Small intestine (tissue), 16 donors: ENCODE results near the gene APOL6. TPM values are rescaled to one million over a fixed set of nuclear protein-coding genes. Genes with fewer than 3 reads are reported as not detected.

Experiments used
- DNase-seq, 2 donors: peaks; one replicate each; pipeline versions ENCODE4 v3.0.0 to v3.0.0-alpha.2; 2013
- FAIRE-seq: peaks from 2 replicates; lab custom pipeline; 2012; peaks lifted over from hg19 to GRCh38; lab: Jason Lieb, UNC
- H3K27ac ChIP-seq, 3 donors: one replicate each; pipeline ENCODE4 v1.5.1; 2013; ENCODE audit warnings: low read length in 2 of 3, mild to moderate bottlenecking in 2 of 3, control low read depth in 1 of 3, inconsistent platforms in 1 of 3, low read depth in 1 of 3, moderate library complexity in 1 of 3
- H3K27me3 ChIP-seq, 3 donors: one replicate each; pipeline ENCODE4 v1.6.1; 2013; ENCODE audit warnings: low read length in 3 of 3, inconsistent platforms in 1 of 3; ENCODE audit not compliant: control insufficient read depth in 3 of 3, insufficient read depth in 3 of 3
- H3K36me3 ChIP-seq, 3 donors: one replicate each; pipeline ENCODE4 v1.6.1; 2013; ENCODE audit warnings: low read length in 3 of 3, inconsistent platforms in 1 of 3, low read depth in 1 of 3, mild to moderate bottlenecking in 1 of 3, moderate library complexity in 1 of 3; ENCODE audit not compliant: control insufficient read depth in 3 of 3, insufficient read depth in 2 of 3
- H3K4me1 ChIP-seq, 3 donors: one replicate each; pipeline ENCODE4 v1.6.1; 2013; ENCODE audit warnings: low read length in 2 of 3, inconsistent platforms in 1 of 3, low read depth in 1 of 3, mild to moderate bottlenecking in 1 of 3, moderate library complexity in 1 of 3; ENCODE audit not compliant: control insufficient read depth in 3 of 3, insufficient read depth in 2 of 3
- H3K4me3 ChIP-seq, 3 donors: one replicate each; pipeline ENCODE4 v1.5.1; 2013; ENCODE audit warnings: low read length in 3 of 3, control low read depth in 1 of 3, inconsistent platforms in 1 of 3, low read depth in 1 of 3, mild to moderate bottlenecking in 1 of 3, moderate library complexity in 1 of 3
- H3K9me3 ChIP-seq, 2 donors: one replicate each; pipeline ENCODE4 v1.6.1; 2013; ENCODE audit warnings: low read depth in 1 of 2, low read length in 1 of 2; ENCODE audit not compliant: control insufficient read depth in 2 of 2, insufficient read depth in 1 of 2
- WGBS, 3 donors: extraction: QIAGEN DNeasy Blood & Tissue Kit; methylation state at CpG; one replicate each; pipeline ENCODE4 v1.1.7; 2013; 5-methylcytosine and 5-hydroxymethylcytosine counted together
- long read RNA-seq, 10 donors: transcript quantifications; one replicate each; lab custom pipeline, GENCODE V29; 2026
- polyA plus RNA-seq, 4 donors: library from polyadenylated mRNA; stranded (reverse) in 3 of 4; unstranded in 1 of 4; fragments of 200-250 nt in 3 of 4; fragments of 120-200 nt in 1 of 4; gene quantifications; one replicate each; pipeline versions ENCODE4 v1.2.1 to v1.2.3, GENCODE V29; 2013
- donor health status: healthy with polysubstance abuse.
- donor health status: control.
- donor health status: control.
- donor health status: Bipolar disorder and iron deficiency.
- donor health status: healthy.

APOL6 gene
- 10 to 100 TPM; 11.3 to 30.5 (median 19.3) TPM for polyA plus RNA-seq
- long read RNA-seq, donor 1, full-length matches to known transcripts: 19 of 19 reads
- long read RNA-seq, donor 1, partial matches to known transcripts: 0 of 19 reads
- long read RNA-seq, donor 1, other reads (novel, unspliced or antisense): 0 of 19 reads
- long read RNA-seq, donor 2, full-length matches to known transcripts: 7 of 7 reads
- long read RNA-seq, donor 2, partial matches to known transcripts: 0 of 7 reads
- long read RNA-seq, donor 2, other reads (novel, unspliced or antisense): 0 of 7 reads
- long read RNA-seq, donor 3, full-length matches to known transcripts: 5 of 5 reads
- long read RNA-seq, donor 3, partial matches to known transcripts: 0 of 5 reads
- long read RNA-seq, donor 3, other reads (novel, unspliced or antisense): 0 of 5 reads
- long read RNA-seq, donor 4: 0 reads
- long read RNA-seq, donor 5: 0 reads
- long read RNA-seq, donor 6, full-length matches to known transcripts: 13 of 13 reads
- long read RNA-seq, donor 6, partial matches to known transcripts: 0 of 13 reads
- long read RNA-seq, donor 6, other reads (novel, unspliced or antisense): 0 of 13 reads
- long read RNA-seq, donor 7, partial matches to known transcripts: 102 of 124 reads
- long read RNA-seq, donor 7, other reads (novel, unspliced or antisense): 22 of 124 reads
- long read RNA-seq, donor 8: 0 reads
- long read RNA-seq, donor 9, full-length matches to known transcripts: 3 of 3 reads
- long read RNA-seq, donor 9, partial matches to known transcripts: 0 of 3 reads
- long read RNA-seq, donor 9, other reads (novel, unspliced or antisense): 0 of 3 reads
- long read RNA-seq, donor 10, full-length matches to known transcripts: 4 of 4 reads
- long read RNA-seq, donor 10, partial matches to known transcripts: 0 of 4 reads
- long read RNA-seq, donor 10, other reads (novel, unspliced or antisense): 0 of 4 reads

GRCh38 chr22:35648066-35649025 is at the start of gene APOL6:
APOL6 (plus strand) TSS chr22:35648446; CDS start chr22:35656426, 7,980 bp downstream.
- peak within 1 kb of the TSS; percentile 65 to 86 (median 85) for H3K4me3 ChIP-seq
- H3K4me1 ChIP-seq: peaks cover 0 to 15% (median 14%) of the 10 kb centered on the region in 3 donors
- peaks cover 0 to 3% of the 10 kb centered on the region in 2 donors for H3K9me3 ChIP-seq
- peaks cover 0 to 5% (median 3%) of the 10 kb centered on the region in 3 donors for H3K36me3 ChIP-seq
- no peak for FAIRE-seq
- H3K27ac ChIP-seq: peak within 1 kb of the TSS; percentile 95 to 100 (median 99)
- DNase-seq: peak; percentile 94 to 98
- no peaks in the 10 kb centered on the region for H3K27me3 ChIP-seq
- 1 to 5% (median 4%) methylated on average over 18 of the region's 18 CpGs for WGBS, 3 donors

- no peak overlapping the region for H3K4me3 ChIP-seq
- no peak for DNase-seq
- no peak overlapping the region for H3K27ac ChIP-seq
- H3K36me3 ChIP-seq: no peaks in the 10 kb centered on the region
- H3K4me1 ChIP-seq: no peaks in the 10 kb centered on the region
- no peaks in the 10 kb centered on the region for H3K9me3 ChIP-seq
- no peak for FAIRE-seq
- WGBS, 3 donors: 93 to 98% (median 94%) methylated on average over 4 of the region's 4 CpGs
- no peaks in the 10 kb centered on the region for H3K27me3 ChIP-seq
Observed at GRCh38 chr22:35599364-35599763, 48.9 kb upstream of the APOL6 start.

- WGBS, 3 donors: 74 to 83% (median 75%) methylated on average over 12 of the region's 12 CpGs
- H3K9me3 ChIP-seq: no peaks in the 10 kb centered on the region
Observed at GRCh38 chr22:35600476-35600875, 47.8 kb upstream of the APOL6 start.

GRCh38 chr22:35601013-35601580 is 47.1 kb upstream of the APOL6 start:
- Histone ChIP-seq H3K27ac (no peak overlapping the region), H3K27me3 (no peaks in the 10 kb centered on the region), H3K4me3 (no peak overlapping the region), H3K4me1 (no peaks in the 10 kb centered on the region), H3K9me3 (no peaks in the 10 kb centered on the region), H3K36me3 (no peaks in the 10 kb centered on the region)
- 94 to 96% (median 95%) methylated on average over 5 of the region's 5 CpGs for WGBS, 3 donors
- DNase-seq: no peak
- no peak for FAIRE-seq

More at GRCh38 chr22:35600476-35600875, 47.8 kb upstream of the APOL6 start:
- no peak for FAIRE-seq
- H3K4me3 ChIP-seq: no peak overlapping the region
- H3K27me3 ChIP-seq: no peaks in the 10 kb centered on the region
- no peak overlapping the region for H3K27ac ChIP-seq
- no peak for DNase-seq
- no peaks in the 10 kb centered on the region for H3K4me1 ChIP-seq
- H3K36me3 ChIP-seq: no peaks in the 10 kb centered on the region

- H3K27ac ChIP-seq: no peak overlapping the region
- no peaks in the 10 kb centered on the region for H3K9me3 ChIP-seq
- WGBS, 3 donors: 60 to 69% (median 67%) methylated on average over 9 of the region's 9 CpGs
- H3K4me1 ChIP-seq: no peaks in the 10 kb centered on the region
- no peak overlapping the region for H3K4me3 ChIP-seq
- FAIRE-seq (no peak), DNase-seq (no peak)
- H3K27me3 ChIP-seq: no peaks in the 10 kb centered on the region
- H3K36me3 ChIP-seq: no peaks in the 10 kb centered on the region
Observed at GRCh38 chr22:35601743-35602615, 46.3 kb upstream of the APOL6 start.

GRCh38 chr22:35604621-35605368 is 43.5 kb upstream of the APOL6 start:
- 34 to 51% (median 43%) methylated on average over 9 of the region's 9 CpGs for WGBS, 3 donors
- FAIRE-seq (no peak), DNase-seq (peak in 1 of 2 donors; percentile 40)
- Histone ChIP-seq H3K27ac (no peak overlapping the region), H3K36me3 (no peaks in the 10 kb centered on the region), H3K4me1 (no peaks in the 10 kb centered on the region), H3K27me3 (no peaks in the 10 kb centered on the region), H3K4me3 (no peak overlapping the region), H3K9me3 (no peaks in the 10 kb centered on the region)

GRCh38 chr22:35605369-35605680 is 42.9 kb upstream of the APOL6 start:
- no peak overlapping the region for H3K4me3 ChIP-seq
- H3K27me3 ChIP-seq: no peaks in the 10 kb centered on the region
- no peaks in the 10 kb centered on the region for H3K36me3 ChIP-seq
- no peaks in the 10 kb centered on the region for H3K9me3 ChIP-seq
- no peaks in the 10 kb centered on the region for H3K4me1 ChIP-seq
- H3K27ac ChIP-seq: no peak overlapping the region
- 77 to 90% (median 84%) methylated on average over 2 of the region's 2 CpGs for WGBS, 3 donors
- FAIRE-seq (no peak), DNase-seq (no peak)
